ENCODE results near the gene ADAM29.

- TF ChIP-seq REST (IDR thresholded peaks at IDR 0.05; ENCODE audit: insufficient read depth in 1 of 2, low read depth in 2 of 2, low read length in 2 of 2) (no peak), POLR2AphosphoS5 (IDR thresholded peaks at IDR 0.05; ENCODE audit: low read depth, low read length) (no peak), SIN3A (IDR thresholded peaks at IDR 0.05; ENCODE audit: borderline replicate concordance, insufficient read depth, low read length) (no peak), TAF1 (IDR thresholded peaks at IDR 0.05; ENCODE audit: borderline replicate concordance, insufficient read depth, low read length) (no peak), FOXP2 (optimal IDR thresholded peaks at IDR 0.05; ENCODE audit: borderline replicate concordance, extremely low read depth, extremely low read length, insufficient read depth) (no peak)
Measured at GRCh38 chr4:174930895-174931294, 12.7 kb downstream of the ADAM29 start.

Measured in PFSK-1 (cell line).